Stimulated activated CD8-positive, alpha-beta memory T cell treated with anti-CD3 and anti-CD28 coated beads, Interleukin-7, amount 100 ng/mL, for 1 hour (primary cell): ENCODE measurements around the gene FBLL1.
"Not testable (repeated sequence)": the region's sequence is repeated elsewhere in the genome, so short reads cannot be mapped to it uniquely, and the experiment has no call there.

Experiments
- DNase-seq, 2 donors: peaks; one replicate each; pipeline ENCODE4 v3.0.0-alpha.2; 2020; ENCODE audit warnings: low read depth in 2 of 2

FBLL1 gene

DNA sequence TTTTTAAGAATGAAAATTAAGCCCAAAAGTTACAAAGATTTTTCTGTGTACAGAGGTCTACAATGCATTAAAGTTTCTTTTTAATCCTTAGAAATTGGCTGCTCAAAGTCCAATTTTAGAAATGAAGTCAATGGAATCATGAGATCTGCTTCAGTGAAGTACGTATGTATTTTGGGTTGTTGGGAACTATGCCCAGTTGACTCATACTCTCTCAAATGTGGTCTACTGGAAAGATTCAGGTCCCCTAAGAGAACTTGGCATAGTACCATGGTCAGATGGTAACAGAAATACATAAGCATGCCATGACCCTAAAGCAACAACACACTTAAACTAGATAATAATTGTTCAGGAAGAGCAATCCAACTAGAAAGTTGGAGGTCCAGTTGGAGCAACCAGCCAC is 23.0 kb downstream of the FBLL1 start:
- DNase-seq, result no peak

DNA sequence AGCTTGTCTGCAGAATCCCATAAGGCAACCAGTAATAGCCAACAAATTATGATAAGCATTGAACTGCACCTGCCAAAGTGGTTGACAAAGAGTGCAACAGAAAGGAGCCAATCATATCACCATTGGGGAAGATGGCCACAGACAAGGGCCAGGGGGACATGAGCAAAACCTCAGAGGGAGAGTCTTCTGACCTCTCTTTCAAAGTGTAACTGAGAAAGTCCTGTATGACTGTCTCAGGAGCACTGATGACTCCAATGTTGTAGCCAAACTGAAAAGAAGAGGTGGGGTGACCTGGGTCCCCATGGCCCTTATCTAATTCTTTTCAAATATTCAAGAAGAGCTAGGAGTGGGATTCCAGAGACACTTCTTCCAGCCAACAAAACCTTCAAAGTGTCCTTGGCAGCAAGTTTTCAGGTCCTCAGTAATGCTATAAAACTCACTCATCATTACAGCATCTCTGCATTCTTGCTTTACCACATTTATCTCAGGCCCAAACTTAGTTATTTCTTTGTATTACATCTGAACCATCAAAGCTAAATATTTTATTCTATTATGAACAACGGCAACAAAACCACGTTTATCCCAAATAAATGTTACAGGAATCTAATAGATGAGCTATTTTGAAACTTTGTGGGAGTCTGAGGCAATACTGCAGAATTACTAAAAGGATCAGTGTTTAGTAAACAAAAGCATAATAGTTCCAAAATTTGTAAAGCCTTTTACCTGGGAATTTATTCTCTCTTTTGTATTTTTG is 24.4 kb downstream of the FBLL1 start:
- DNase-seq, result no peak

GRCh38 chr5:168557389-168557788 is 28.3 kb downstream of the FBLL1 start:
- no peak for DNase-seq

- DNase-seq, result no peak
Observed at GRCh38 chr5:168562279-168562678, 33.2 kb downstream of the FBLL1 start.

GRCh38 chr5:168563959-168564358 is 34.9 kb downstream of the FBLL1 start:
- DNase-seq, result no peak

GRCh38 chr5:168568738-168569137 is 39.6 kb downstream of the FBLL1 start:
- DNase-seq, result no peak

DNA sequence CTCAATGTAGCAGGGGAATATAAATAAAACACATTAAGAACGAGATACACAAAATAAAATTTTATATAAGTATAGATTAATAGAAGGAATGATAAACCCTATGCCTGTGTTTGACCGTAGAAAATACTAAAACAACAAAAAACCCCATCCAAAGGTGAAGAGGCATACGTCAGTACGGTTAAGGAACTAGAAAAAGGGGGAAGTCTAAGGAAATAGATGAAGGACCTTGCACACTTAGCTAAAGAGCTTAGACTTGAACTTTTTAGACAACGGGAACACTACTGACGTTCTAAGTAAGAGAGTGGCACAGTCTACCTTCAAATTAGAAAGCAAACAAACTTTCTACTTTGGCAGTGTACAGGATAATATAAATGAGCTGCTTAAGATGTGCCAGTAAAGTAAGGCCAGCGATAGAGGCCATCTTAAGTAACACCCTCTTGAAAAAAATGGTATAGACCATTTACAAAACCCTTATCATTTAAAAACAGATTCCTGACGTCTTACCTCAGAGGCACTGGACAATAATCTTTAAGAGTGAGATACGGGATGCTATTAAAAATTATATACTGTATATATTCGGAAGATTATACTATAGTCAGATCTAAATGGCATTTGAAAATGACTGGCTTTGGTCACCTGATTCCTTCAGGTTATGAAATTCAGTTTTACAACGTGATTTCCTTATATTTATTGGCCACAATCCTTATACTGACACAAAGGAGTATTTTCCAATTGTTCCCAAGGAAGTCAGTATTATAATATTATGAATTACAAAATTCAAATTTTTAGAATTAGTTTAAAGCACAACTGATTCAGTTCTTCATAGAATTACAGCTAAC is 41.6 kb downstream of the FBLL1 start:
- no peak for DNase-seq

DNA sequence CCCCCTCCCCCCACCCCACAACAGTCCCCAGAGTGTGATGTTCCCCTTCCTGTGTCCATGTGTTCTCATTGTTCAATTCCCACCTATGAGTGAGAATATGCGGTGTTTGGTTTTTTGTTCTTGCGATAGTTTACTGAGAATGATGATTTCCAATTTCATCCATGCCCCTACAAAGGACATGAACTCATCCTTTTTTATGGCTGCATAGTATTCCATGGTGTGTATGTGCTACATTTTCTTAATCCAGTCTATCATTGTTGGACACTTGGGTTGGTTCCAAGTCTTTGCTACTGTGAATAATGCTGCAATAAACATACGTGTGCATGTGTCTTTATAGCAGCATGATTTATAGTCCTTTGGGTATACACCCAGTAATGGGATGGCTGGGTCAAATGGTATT is 44.6 kb downstream of the FBLL1 start:
- DNase-seq, result not testable (repeated sequence)

DNA sequence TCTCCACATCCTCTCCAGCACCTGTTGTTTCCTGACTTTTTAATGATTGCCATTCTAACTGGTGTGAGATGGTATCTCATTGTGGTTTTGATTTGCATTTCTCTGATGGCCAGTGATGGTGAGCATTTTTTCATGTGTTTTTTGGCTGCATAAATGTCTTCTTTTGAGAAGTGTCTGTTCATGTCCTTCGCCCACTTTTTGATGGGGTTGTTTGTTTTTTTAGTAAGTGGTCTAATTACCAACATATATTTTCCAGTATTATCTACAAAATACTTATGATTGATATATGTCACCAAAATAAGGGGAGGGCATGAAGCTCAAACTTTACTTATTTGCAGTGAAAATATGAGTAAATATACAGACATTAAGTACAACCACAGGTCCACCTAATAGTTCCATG is 45.1 kb downstream of the FBLL1 start:
- not testable (repeated sequence) for DNase-seq

DNA sequence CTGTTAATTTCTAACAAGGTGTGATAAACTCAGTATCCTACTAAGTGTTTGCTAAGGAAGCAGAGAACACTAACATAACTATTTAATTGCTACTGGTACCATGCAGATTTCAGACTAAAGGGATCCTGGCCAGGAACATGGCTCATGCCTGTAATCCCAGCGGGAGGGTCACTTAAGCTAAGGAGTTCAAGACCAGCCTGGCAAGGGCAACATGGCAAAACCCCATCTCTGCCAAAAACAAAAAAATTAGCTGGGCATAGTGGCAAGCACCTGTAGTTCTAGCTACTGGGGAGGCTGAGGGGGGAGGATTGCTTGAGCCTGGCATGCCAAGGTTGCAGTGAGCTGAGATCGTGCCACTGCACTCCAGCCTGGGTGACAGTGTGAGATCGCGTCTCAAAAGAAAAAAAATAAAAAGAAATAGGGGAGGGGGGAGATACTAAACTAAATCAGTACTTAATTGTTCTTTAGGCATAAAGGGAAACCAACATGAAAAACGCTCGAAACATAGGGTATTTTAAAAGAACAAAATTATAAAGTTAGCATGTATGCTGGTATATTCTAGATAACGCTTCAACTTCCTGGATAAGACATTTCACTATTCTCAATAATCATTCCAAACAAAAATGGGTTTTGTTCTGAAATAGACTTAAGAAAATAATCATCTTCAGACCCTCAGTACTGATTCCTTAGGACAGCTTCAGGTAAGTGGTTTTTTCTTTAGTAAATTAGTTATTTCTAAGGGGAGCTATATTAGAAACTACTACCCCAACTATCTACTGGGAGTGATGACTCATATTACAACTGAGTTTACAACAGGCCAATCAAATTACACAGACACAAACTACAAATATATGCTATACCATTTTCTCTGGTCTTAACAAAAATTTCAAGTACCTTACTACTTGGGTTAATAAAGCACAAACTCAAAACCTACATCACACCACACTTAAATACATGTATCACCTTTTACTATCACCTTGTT is 46.6 kb downstream of the FBLL1 start:
- DNase-seq, result no peak

GRCh38 chr5:168578006-168578405 is 48.9 kb downstream of the FBLL1 start:
- DNase-seq, result no peak

DNA sequence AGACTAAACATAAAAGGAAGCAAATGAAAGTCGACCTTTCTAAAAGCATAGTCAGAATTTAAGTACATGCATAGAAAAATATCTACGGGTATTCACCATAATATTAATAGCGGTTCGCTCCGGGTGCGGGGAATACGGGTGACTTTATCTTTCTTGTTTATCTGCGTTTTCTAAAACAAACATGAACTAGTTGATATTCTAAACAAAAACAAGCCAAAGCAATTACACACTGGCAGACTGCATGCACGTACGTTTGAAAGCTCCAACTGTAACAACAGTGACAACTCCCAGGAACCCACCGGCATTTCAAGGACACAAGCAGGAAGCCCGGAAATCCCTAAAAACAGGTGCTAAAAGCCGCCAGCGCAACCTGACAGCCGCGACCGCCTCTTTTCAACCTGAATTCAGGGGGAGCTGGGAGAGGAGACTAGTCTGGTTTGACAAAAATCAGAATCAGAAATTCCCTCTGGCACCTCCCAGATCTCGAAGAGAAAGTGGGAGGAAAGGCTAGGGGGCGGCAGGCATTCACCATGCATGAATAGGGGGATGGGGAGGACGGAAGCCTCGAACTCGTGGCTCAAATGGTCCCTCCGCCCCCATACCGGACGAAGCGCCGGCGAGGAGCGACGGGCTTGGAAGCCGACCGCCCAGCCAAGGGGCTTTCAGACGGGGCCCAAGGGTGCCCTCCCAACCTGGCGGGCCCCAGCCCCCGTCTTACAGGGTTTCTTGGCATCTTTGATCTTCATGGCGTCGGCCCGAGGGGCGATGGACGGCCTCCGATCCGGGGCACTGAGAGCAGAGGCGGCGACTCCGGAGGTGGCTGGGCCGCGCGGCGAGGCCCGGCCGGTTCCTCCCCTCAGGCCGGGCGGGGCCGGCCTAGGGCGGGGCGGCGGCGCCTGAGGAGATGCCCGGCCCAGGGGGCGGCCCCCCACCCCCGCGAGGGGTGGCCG is 49.7 kb downstream of the FBLL1 start, which contains the start of gene PANK3:
Gene PANK3, minus strand, starts transcription at position 831 of the 950 bp plus-strand sequence. Its CDS starts 85 bp downstream, at position 746.
- peak in 1 of 2 donors; percentile 34 for DNase-seq

- peak; percentile 92 to 93 for DNase-seq
Observed at GRCh38 chr5:168579488-168580226, 50.6 kb downstream of the FBLL1 start.

GRCh38 chr5:168580227-168580508 is 51.1 kb downstream of the FBLL1 start:
- DNase-seq, result no peak
